Stimulated activated CD8-positive, alpha-beta memory T cell treated with anti-CD3 and anti-CD28 coated beads, Interleukin-12 subunit alpha, Interleukin-12 subunit beta, amount 100 ng/mL, for 24 hours (primary cell): ENCODE data around the gene FBXO40.

Source experiments
- DNase-seq: peaks from one replicate; pipeline ENCODE4 v3.0.0-alpha.2; 2020; ENCODE audit errors: extremely low read depth

FBXO40 gene

GRCh38 chr3:121619691-121620090 lies 26.5 kb downstream of the FBXO40 start:
- DNase-seq: no peak

GRCh38 chr3:121621491-121621890 lies 28.3 kb downstream of the FBXO40 start:
- DNase-seq: no peak

- DNase-seq: no peak
Measured at GRCh38 chr3:121624147-121624899, 31.1 kb downstream of the FBXO40 start.

GRCh38 chr3:121626495-121626894 lies 33.3 kb downstream of the FBXO40 start:
- no peak for DNase-seq

DNA sequence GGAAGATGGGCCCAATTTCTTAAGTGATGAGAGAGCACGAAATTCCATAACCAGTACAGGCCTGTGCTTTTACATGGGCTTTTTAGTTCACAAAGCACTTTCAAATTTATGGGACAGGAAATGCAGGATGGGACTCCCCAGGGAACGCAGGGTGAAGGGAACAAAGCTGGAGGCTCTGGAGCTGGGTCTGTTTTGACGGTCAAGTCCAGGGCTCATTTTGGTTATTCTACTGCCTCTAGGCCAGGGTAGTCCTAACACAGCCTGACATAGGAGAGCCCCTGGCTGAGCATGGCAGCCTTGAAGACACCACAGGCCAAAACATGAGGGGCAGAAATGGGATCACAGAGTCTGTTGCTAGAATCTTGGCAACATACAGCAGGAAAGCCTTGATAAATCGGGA lies 34.0 kb downstream of the FBXO40 start:
- DNase-seq: no peak

DNA sequence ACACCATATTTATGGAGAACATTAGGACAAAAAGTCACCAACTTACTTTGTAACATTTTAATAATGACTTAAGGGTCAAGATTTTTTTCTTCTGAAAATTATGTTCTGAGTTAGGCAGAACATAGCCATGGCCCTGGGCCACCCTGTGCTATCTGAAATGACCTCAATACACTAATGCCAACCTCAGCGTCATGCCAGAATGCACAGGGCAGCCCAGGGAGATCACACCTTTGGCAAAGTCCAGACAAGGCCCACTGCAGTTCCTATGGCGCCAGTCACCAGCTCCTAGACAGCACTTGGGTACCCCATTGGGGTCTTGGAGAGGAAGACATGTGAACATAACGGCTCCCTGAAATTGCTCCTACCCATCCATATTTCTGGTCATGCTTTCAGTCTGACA lies 34.4 kb downstream of the FBXO40 start:
- no peak for DNase-seq

DNA sequence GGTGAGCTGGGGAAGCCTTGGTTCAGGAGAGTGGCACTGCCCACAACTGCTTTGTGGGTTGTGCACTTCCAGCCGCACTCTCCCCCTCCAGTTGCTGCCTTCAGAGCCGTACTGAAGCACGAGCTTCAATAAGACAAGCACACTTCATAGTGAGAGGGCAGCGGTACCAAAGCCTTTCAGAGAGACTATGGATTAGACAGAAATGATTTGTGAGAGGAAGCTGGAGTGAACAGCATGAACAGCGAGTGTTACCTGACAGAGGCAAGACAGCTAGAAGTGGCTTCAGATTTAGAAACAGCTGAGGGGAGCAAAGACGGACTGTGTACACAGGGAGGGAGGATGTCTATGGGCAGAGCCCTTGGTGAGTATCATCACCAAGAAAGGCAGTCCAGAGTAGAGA lies 36.4 kb downstream of the FBXO40 start:
- no peak for DNase-seq

DNA sequence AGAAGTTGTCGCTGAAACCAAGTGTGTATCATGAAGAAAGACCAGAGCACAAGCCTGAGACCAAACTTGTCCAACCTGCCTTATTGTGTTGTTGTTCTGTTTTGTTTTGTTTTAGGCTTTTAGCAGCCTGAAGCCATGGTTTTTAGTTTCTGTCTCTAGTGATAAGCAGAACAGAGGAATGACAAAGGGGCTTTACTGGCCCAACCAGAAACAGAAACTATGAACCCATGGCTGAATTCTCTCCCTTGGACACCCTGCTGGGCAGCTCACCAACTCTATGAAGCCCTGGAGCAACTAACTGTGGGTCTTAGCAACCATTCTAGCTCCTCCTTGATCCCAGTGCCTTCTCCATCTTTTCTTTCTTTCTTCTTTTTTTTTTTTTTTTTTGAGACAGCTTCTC lies 37.2 kb downstream of the FBXO40 start:
- no peak for DNase-seq

DNA sequence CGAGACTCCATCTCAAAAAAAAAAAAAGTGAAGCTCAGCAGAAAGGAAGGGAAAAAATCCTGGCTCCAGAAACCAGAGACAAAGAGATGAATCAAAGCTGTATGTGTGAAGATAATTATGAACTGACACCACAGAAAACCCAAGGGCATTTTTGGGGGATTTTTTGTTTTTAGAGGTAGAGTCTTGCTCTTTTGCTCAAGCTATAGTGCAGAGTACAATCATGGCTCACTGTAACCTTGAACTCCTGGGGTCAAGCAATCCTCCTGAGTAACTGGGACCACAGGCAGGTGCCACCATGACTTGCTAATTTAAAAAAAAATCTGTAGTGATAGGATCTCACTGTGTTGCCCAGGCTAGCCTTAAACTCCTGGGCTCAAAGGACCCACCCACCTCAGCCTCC lies 44.7 kb downstream of the FBXO40 start:
- DNase-seq: no peak

DNA sequence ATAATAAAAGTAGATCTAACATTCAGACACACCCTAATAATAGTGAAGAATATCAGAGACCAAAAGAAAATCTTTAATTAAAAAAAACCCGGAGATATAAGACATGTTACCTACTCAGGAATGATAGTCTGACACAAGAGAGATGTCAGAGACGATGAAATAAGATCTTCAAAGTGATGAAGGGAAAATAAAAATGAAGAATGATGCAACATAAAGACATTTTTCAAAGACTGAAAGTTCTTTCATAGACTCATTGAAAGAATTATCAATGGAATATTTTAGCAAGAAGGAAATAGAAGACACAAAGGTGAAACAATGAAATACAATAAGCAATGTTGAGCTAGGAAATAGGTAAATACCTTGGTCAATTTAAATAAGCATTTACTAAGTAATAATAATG lies 47.9 kb downstream of the FBXO40 start:
- no peak for DNase-seq

DNA sequence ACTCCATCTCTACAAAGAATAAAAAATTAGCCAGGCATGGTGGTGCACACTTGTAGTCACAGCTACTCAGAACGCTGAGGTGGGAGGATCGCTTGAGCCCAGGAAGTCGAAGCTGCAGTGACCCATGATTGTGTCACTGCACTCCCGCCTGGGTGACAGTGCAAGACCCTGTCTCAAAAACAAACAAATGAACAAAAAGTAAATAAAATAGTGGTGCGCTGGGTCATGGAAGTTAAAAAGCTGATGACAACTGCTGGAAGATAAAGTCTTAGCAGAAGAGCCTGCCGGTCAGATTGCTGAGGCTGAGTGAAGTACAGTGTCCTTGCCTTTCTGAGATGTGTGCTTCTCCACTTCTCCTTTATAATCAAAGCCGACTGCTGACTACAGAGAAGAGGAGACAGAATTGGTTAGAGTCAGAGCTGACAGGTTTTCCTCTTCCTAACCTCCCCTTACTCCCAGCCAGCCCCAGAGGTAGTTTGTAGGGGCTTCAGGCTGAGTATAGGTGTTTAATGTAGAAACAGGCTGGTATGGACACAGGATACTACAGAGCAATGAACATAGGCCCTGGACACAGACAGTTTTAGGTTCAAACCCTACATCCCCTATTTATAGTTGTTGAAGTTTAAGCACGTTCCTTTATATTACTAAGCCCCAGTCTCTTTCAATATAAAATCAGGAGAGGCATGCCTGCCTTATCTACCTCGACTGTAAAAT lies 49.6 kb downstream of the FBXO40 start:
- DNase-seq: no peak

- no peak for DNase-seq
Measured at GRCh38 chr3:121645054-121645453, 51.9 kb downstream of the FBXO40 start.

GRCh38 chr3:121648219-121648958 lies 55.2 kb downstream of the FBXO40 start:
- DNase-seq: no peak

DNA sequence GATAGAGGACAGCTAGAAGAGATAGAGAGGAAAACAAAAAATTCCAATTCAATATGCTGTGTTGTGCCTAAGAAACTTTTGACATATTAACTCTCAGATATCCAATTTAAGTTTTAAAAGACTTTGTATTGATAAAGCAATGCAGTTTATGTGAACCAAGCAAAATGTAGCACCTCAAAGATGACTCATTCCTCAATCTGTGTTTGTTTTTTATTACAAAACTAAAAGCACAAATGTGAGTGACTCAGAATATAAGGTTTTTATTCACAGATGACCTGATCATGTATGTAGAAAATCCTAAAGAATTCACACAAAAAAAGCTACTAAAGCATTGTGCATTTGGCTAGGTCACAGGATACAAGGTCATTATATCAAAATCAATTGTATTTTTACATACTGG lies 56.5 kb downstream of the FBXO40 start:
- no peak for DNase-seq

DNA sequence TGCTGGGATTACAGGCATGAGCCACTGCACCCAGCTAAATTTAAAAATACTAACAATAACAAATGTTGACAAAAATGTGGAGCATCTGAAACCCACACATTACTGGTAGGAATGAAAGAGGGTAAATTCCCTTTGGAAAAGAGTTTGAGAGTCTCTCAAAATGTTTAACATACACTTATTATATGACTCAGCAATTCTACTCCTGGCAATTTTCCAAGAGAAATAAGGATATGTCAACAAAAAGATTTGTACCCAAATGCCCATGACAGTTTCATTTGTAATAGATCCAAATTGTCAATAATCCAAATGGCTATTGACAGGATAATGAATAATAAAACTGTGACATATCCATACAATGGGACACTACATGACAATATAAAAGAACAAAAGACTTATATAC lies 58.5 kb downstream of the FBXO40 start:
- no peak for DNase-seq

DNA sequence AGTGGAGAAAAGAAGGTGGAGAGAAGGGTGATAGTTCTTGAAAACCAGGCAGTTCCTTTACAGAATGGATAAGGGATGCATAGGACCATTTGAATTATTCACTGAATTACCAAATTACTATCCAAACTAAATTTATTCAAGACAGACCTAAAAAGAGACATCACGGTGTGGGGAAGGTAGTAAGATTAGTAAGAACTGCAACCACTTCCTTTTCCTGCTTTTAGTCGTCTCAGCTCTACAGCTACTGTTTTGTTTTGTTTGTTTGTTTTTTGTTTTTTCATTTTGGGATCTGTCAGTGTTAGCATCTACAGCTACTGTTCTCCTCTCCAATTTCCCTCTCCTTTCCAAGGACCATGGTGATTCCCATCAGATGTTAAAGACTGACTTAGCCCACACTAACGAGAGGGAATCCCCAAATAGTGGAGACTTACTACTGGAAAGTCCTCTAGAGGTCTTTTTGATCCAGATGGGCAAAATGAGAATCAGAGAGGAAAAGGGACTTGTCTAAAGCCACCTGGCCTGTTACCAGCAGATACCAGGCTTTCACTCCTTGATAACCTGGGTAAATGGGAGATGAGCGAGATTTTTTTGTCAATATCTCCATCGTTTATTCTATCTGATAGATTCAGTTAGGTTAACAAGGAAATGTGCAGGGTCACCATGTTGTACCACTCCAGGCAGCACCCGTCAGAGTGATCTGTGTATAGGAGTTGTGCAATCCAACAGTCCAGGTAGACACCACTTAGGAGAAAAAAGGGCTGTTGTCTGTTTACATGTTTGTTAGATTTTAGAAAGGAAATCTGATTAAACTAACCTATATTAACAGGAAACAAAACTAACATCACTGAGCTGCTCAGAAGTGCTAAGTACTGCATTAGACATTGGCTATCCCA lies 61.6 kb downstream of the FBXO40 start:
- no peak for DNase-seq

GRCh38 chr3:121658716-121659435 lies 65.7 kb downstream of the FBXO40 start:
- no peak for DNase-seq

- no peak for DNase-seq
Measured at GRCh38 chr3:121659586-121659985, 66.4 kb downstream of the FBXO40 start.

DNA sequence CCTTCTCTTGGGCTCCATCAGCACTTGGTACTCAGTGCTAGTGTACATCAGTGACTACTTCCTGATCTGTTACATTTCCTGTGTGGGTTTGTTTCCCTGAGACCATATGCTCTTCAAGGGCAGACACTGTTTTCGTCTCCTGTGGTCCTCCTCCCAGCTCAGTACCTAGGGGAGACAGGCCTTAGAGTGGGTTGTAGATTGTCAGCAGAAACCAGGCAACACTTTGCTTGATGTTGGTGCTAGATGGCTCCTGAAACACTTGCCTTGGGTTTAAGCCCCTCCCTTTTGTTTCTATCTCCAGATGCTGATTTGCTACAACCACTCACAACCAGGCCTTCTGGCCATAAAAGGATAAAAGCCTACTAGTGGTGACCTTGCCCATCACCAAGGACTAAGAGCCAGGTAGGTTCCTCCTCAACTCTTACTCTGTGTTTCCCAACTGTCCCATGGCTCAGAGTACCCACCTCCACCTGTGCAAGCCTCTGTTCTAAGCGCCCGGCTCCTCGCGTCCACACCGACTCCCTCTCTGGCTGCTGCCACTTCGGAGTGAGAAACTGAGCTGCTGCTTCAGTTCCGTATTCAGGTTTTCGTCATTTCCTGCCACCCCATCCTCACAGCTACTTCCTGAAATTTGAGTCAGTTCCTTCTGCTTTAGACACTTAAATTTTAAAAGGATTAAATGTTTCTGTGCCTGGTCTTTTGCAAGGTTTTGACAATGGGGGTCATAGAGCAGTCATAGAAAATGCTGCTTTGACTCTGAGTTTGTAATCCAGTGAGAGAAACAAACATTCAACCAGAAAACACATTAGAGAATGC lies 67.4 kb downstream of the FBXO40 start, which contains the start of gene HCLS1:
HCLS1 (minus strand) TSS at position 548 of the 816 bp plus-strand sequence. CDS start 2,556 bp downstream, outside the sequence.
- peak; percentile 32 for DNase-seq

DNA sequence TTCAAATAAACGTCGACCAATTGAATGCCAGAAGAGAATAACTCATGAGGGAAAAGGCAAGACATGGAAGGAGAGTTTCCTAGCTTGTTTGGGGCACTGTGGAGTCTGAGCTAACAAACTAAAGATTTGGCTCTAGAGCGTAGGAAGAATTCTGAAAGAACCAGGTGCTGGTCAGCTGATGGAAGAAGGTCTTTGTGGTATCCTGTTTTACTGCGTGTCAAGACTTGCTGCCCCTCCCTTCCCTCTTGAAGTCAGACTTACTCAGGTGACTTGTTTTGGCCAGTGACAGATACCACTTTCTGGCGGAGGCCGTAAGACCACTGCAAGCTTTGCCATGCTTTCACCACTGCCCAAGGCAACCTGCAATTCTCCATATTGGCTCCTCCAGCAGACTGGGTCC lies 68.2 kb downstream of the FBXO40 start:
- DNase-seq: no peak
